Nephron progenitor cell (in vitro differentiated cells): ENCODE results near the gene HEATR5A.

Experiments
- DNase-seq: peaks from one replicate; pipeline ENCODE4 v3.0.0; 2021
- H3K27ac Mint-ChIP-seq: 2 replicates; pipeline ENCODE4 v1.8.0; 2021; ENCODE audit warnings: mild to moderate bottlenecking, moderate library complexity, mixed read lengths
- H3K27me3 Mint-ChIP-seq: 2 replicates; pipeline ENCODE4 v1.8.0; 2021; ENCODE audit warnings: mild to moderate bottlenecking, low read depth, mixed read lengths; ENCODE audit not compliant: poor library complexity
- H3K36me3 Mint-ChIP-seq: 2 replicates; pipeline ENCODE4 v1.8.0; 2021; ENCODE audit warnings: low read depth, mixed read lengths
- H3K4me1 Mint-ChIP-seq: 2 replicates; pipeline ENCODE4 v1.8.0; 2021; ENCODE audit warnings: mixed read lengths
- H3K4me3 Mint-ChIP-seq: 2 replicates; pipeline ENCODE4 v1.8.0; 2021; ENCODE audit warnings: mild to moderate bottlenecking, moderate library complexity, mixed read lengths
- H3K9me3 Mint-ChIP-seq: 2 replicates; pipeline ENCODE4 v1.8.0; 2021; ENCODE audit warnings: mild to moderate bottlenecking, moderate library complexity, mixed read lengths
- TF ChIP-seq, protein P1 (sequence below): fragments of 200-600 bp; sonication (generic); IDR thresholded peaks from 2 replicates; pipeline ENCODE4 v1.5.0; 2021; ENCODE audit warnings: antibody characterized with exemption

The HEATR5A gene

DNA sequence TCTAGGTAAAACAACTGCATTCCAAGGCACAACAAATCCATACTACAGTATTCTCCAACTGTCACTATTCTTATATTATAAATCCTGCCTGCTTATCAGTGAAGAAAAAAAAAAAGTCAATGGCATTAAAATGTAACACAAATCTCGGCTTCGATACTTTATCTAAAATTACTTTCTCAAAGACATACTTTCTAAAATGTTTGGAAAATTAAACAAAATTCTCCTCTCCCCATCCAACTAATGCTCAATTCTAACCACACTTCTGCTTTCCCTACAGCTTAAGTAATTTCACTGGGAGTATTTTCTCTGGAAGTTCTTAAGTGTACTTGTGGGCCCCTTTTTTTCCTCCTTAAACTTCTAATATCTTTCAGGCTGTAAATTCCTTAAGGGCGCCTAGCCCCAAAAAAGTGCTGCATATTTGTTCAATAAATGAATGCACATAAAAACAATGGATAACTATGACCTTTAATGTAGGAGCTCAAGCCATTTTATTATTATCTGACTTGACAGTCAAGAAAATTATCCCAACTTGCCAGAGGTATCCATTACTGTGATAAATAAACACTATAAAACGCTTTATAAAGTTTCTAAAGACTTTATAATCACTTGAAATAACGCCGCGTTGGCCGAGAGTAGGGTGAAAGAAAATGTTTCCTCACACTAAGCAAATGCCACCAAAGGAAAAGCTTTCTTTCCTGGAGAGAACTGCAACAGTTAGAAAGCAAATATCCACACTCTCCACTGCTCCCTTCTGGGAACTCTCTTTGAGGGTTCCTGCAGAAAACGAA, 977 bp downstream of the HEATR5A start:
- H3K27me3 Mint-ChIP-seq, result peaks cover 3% of the 10 kb centered on the region
- no peaks in the 10 kb centered on the region for H3K9me3 Mint-ChIP-seq
- H3K27ac Mint-ChIP-seq, result peak overlapping the region; percentile 26
- H3K4me3 Mint-ChIP-seq, result peak overlapping the region; percentile 86
- DNase-seq, result no peak
- TF ChIP-seq, protein P1, sequence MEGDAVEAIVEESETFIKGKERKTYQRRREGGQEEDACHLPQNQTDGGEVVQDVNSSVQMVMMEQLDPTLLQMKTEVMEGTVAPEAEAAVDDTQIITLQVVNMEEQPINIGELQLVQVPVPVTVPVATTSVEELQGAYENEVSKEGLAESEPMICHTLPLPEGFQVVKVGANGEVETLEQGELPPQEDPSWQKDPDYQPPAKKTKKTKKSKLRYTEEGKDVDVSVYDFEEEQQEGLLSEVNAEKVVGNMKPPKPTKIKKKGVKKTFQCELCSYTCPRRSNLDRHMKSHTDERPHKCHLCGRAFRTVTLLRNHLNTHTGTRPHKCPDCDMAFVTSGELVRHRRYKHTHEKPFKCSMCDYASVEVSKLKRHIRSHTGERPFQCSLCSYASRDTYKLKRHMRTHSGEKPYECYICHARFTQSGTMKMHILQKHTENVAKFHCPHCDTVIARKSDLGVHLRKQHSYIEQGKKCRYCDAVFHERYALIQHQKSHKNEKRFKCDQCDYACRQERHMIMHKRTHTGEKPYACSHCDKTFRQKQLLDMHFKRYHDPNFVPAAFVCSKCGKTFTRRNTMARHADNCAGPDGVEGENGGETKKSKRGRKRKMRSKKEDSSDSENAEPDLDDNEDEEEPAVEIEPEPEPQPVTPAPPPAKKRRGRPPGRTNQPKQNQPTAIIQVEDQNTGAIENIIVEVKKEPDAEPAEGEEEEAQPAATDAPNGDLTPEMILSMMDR, result no peak
- peaks cover 6% of the 10 kb centered on the region for H3K36me3 Mint-ChIP-seq
- peaks cover 17% of the 10 kb centered on the region for H3K4me1 Mint-ChIP-seq

DNA sequence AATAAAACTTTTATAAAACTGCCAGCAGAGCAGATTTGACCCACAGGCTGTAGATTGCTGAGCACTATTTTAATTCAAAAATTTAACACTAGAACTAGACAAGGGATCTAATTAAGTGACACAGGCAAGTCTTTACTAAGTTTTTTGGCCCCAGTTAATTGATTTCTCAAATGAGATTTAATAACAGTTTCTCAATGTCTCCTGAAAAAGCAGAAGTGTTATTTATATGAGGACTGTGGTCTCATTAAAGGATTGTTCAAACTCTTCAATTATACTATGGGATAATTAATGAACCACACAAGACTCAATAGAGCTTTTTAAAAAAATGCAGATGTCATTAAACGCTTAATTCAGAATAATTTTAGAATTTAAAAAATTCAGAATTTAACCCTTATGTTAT, 1.9 kb downstream of the HEATR5A start:
- peaks cover 6% of the 10 kb centered on the region for H3K36me3 Mint-ChIP-seq
- peaks cover 17% of the 10 kb centered on the region for H3K4me1 Mint-ChIP-seq
- peak overlapping the region; percentile 42 for H3K27ac Mint-ChIP-seq
- peak overlapping the region; percentile 63 for H3K4me3 Mint-ChIP-seq
- no peaks in the 10 kb centered on the region for H3K9me3 Mint-ChIP-seq
- no peak for DNase-seq
- TF ChIP-seq, protein P1, result no peak
- H3K27me3 Mint-ChIP-seq, result peaks cover 3% of the 10 kb centered on the region

DNA sequence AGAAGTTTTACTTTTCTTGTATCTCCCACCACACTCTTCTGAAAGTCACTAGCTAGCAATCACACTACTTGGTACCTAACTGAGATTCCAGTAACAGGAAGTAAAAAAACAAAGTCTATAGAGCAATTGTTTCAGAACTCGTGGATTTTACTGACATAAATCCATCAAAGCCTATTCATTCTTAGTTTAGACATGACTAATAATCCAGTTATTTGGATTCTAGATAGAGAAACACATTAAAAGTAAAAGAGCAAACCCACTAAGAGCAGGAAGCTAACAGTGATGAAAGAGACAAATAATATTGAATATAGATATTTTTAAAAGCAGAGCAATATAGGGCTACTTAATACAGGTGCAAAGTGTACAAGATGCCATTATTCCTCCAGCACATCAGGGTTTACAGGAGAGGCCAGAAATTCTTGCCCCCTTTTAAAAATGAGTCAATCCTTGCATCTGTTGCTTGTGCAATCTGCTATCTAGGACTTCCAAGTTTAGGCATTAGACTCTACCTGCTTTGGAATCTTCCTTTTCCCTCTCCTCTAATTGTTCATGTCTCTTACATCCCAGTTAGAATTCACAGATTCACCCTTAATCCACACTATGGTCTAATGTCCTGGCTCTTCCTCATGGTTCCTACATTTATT, 6.0 kb downstream of the HEATR5A start:
- peaks cover 3% of the 10 kb centered on the region for H3K27me3 Mint-ChIP-seq
- peaks cover 11% of the 10 kb centered on the region for H3K36me3 Mint-ChIP-seq
- no peak overlapping the region for H3K27ac Mint-ChIP-seq
- DNase-seq, result no peak
- H3K4me3 Mint-ChIP-seq, result no peak overlapping the region
- no peaks in the 10 kb centered on the region for H3K9me3 Mint-ChIP-seq
- H3K4me1 Mint-ChIP-seq, result peaks cover 14% of the 10 kb centered on the region
- TF ChIP-seq, protein P1, result no peak

DNA sequence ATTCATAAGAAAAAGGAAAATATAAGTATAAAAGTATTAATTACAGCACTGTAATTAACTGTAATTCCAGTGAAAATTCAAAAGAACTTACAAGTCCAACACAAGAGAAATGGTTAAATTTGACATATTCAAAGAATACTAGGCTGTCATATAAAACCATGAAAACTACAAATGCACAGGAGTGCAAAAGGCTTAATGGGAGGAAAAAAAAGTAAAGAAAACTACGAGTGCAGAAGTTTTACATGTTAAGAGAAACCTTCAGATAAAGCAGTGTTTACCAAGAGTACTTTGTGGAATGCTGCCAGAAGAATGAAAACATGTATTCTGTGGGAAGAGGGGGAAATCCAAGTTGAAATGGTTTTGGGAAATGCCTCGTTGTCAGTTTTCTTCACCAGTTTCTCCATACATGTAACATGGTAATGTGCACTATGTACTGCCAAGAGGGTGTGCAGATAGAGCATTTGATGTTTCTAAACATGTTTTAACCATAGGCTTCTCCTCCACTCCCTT, 9.1 kb downstream of the HEATR5A start:
- H3K4me1 Mint-ChIP-seq, result no peaks in the 10 kb centered on the region
- H3K36me3 Mint-ChIP-seq, result peaks cover 4% of the 10 kb centered on the region
- H3K9me3 Mint-ChIP-seq, result no peaks in the 10 kb centered on the region
- H3K4me3 Mint-ChIP-seq, result no peak overlapping the region
- no peak for DNase-seq
- H3K27me3 Mint-ChIP-seq, result peaks cover 6% of the 10 kb centered on the region
- H3K27ac Mint-ChIP-seq, result peak overlapping the region; percentile 39
- TF ChIP-seq, protein P1, result no peak

DNA sequence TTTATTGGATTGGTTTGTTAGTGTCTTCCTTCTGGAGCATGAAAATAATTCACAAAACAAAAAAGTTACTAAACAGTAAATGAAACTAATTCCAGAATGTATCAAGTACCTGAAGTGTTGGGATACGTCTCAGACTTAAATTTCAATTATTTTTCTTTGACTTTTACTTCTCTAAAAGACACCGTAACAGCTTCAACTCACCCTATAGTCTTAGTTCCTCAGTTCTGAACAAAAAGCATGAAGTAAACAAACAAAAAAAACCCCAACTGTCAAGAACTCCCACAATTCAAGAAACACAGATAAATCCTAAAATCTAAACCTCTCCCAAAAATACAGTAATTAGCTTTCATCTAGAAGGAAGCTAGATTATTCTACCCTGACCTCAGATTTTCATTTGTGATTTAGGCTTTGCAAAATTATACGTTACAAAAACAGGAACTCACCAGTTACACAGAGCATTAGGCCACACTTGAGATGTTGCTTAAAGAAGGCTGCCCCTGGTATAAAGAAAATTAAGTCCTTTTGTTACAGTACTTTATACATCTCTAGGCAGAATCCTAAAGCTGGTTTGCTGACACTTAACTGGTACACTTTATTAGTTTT, 10.2 kb downstream of the HEATR5A start:
- H3K9me3 Mint-ChIP-seq, result no peaks in the 10 kb centered on the region
- TF ChIP-seq, protein P1, result no peak
- no peak overlapping the region for H3K4me3 Mint-ChIP-seq
- H3K27ac Mint-ChIP-seq, result no peak overlapping the region
- no peaks in the 10 kb centered on the region for H3K4me1 Mint-ChIP-seq
- peaks cover 4% of the 10 kb centered on the region for H3K36me3 Mint-ChIP-seq
- DNase-seq, result no peak
- H3K27me3 Mint-ChIP-seq, result peaks cover 6% of the 10 kb centered on the region
